GM21528 (cell line): ENCODE results near the gene SERBP1.
"Not testable (repeated sequence)": the region's sequence is repeated elsewhere in the genome, so short reads cannot be mapped to it uniquely, and the experiment has no call there.

Source experiments
- ATAC-seq: cut with Tn5 transposase; IDR thresholded peaks from one replicate; pipeline ENCODE4 v1.9.1; 2021; ENCODE audit warnings: mild to moderate bottlenecking, moderate library complexity; ENCODE audit not compliant: unreplicated experiment, low FRiP score

Gene SERBP1

GRCh38 chr1:67413101-67413500 is 17.1 kb downstream of the SERBP1 start:
- ATAC-seq = not testable (repeated sequence)

- no peak for ATAC-seq
Observed at GRCh38 chr1:67408148-67408547, 22.1 kb downstream of the SERBP1 start.

- ATAC-seq = no peak
Observed at GRCh38 chr1:67407498-67407897, 22.7 kb downstream of the SERBP1 start.

GRCh38 chr1:67405473-67406245 is 24.5 kb downstream of the SERBP1 start:
- no peak for ATAC-seq

- ATAC-seq = no peak
Observed at GRCh38 chr1:67404212-67404620, 26.0 kb downstream of the SERBP1 start.

GRCh38 chr1:67401443-67401842 is 28.8 kb downstream of the SERBP1 start:
- ATAC-seq = no peak

- ATAC-seq = not testable (repeated sequence)
Observed at GRCh38 chr1:67400029-67400786, 30.0 kb downstream of the SERBP1 start.

GRCh38 chr1:67399199-67399993 is 30.8 kb downstream of the SERBP1 start:
- no peak for ATAC-seq

GRCh38 chr1:67394548-67394947 is 35.7 kb downstream of the SERBP1 start:
- no peak for ATAC-seq

GRCh38 chr1:67393737-67394136 is 36.5 kb downstream of the SERBP1 start:
- ATAC-seq = no peak

- ATAC-seq = no peak
Observed at GRCh38 chr1:67393240-67393639, 37.0 kb downstream of the SERBP1 start.

- no peak for ATAC-seq
Observed at GRCh38 chr1:67390041-67390887, 39.9 kb downstream of the SERBP1 start.

- no peak for ATAC-seq
Observed at GRCh38 chr1:67383999-67384638, 46.1 kb downstream of the SERBP1 start.

- ATAC-seq = no peak
Observed at GRCh38 chr1:67382292-67382691, 47.9 kb downstream of the SERBP1 start.

- no peak for ATAC-seq
Observed at GRCh38 chr1:67381154-67381553, 49.0 kb downstream of the SERBP1 start.

- no peak for ATAC-seq
Observed at GRCh38 chr1:67377253-67377652, 52.9 kb downstream of the SERBP1 start.

GRCh38 chr1:67376381-67376780 is 53.8 kb downstream of the SERBP1 start:
- no peak for ATAC-seq

- no peak for ATAC-seq
Observed at GRCh38 chr1:67372898-67373297, 57.3 kb downstream of the SERBP1 start.

GRCh38 chr1:67372136-67372535 is 58.1 kb downstream of the SERBP1 start:
- no peak for ATAC-seq

GRCh38 chr1:67371681-67372080 is 58.5 kb downstream of the SERBP1 start:
- ATAC-seq = no peak
